ENCODE data around the gene TBC1D9B. TPM values are rescaled to one million over a fixed set of nuclear protein-coding genes. Genes with fewer than 3 reads are reported as not detected.
A peak's percentile ranks its signal among the peaks of the same experiment; 100 is the strongest.

Gene TBC1D9B
- total and polyA plus RNA-seq, 9 of the 15 experiments (the other 6 are each of a cell fraction or from before 2014, with no cell fraction given), result 2.9 to 59.1 (median 33.5) TPM

DNA sequence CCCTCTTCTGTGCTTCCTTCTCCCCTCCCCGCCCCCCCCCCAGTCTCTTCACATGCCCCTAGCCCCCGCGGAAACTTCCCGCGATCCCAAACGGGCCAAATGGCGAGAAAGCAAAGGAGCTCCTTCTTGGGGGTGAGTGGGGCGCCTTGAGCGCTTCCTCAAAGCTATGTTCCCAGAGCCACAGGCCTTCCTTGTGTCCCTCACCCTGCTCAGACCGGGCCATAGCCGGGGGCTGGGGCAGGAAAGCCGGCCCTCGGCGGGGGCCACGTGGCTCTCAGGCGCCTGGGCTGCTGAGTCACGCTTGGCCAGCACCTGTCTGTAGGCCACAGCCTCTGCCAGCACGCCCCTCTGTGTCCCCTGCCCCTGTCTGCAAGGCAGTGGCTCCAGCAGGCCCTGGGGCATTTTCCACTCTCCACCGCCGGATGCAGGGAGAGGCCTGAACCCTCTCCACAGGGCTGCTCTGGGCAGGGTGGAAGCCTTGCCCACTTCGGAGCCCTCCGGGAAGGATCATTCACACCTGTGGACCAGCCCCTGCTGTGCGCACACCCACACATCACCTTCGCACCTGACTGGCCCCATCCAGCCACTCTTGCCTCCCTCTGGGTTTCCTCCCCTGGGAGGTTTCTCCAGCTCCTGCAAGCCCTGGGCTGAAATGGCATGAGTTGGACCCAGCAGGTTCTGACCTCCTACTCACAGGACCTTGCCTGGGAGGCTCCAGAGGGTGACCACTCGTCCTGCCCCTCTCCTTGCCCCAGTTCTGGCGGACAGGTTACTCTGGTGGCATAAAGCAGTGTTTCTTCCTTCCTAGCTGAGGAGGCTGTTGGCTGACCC is 88.2 kb downstream of the TBC1D9B start (continued):
- peak; percentile 63; the same call in 1 of the 2 replicates for TF ChIP-seq JUN (IDR thresholded peaks at IDR 0.05; ENCODE audit: borderline replicate concordance, low read depth, low read length)
- no peak for TF ChIP-seq JUN (CRISPR knock-in tag; IDR thresholded peaks at IDR 0.05; ENCODE audit: borderline replicate concordance)
- TF ChIP-seq RCOR1 (IDR thresholded peaks at IDR 0.05; ENCODE audit: borderline replicate concordance in 1 of 2, low read depth in 2 of 2, low read length in 2 of 2), result no peak
- TF ChIP-seq, protein P1, sequence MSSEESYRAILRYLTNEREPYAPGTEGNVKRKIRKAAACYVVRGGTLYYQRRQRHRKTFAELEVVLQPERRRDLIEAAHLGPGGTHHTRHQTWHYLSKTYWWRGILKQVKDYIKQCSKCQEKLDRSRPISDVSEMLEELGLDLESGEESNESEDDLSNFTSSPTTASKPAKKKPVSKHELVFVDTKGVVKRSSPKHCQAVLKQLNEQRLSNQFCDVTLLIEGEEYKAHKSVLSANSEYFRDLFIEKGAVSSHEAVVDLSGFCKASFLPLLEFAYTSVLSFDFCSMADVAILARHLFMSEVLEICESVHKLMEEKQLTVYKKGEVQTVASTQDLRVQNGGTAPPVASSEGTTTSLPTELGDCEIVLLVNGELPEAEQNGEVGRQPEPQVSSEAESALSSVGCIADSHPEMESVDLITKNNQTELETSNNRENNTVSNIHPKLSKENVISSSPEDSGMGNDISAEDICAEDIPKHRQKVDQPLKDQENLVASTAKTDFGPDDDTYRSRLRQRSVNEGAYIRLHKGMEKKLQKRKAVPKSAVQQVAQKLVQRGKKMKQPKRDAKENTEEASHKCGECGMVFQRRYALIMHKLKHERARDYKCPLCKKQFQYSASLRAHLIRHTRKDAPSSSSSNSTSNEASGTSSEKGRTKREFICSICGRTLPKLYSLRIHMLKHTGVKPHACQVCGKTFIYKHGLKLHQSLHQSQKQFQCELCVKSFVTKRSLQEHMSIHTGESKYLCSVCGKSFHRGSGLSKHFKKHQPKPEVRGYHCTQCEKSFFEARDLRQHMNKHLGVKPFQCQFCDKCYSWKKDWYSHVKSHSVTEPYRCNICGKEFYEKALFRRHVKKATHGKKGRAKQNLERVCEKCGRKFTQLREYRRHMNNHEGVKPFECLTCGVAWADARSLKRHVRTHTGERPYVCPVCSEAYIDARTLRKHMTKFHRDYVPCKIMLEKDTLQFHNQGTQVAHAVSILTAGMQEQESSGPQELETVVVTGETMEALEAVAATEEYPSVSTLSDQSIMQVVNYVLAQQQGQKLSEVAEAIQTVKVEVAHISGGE (CRISPR knock-in tag; IDR thresholded peaks at IDR 0.05), result peak in 1 of 3 experiments; percentile 58; a peak in 1 of 6 replicates
- TF ChIP-seq SETDB1 (IDR thresholded peaks at IDR 0.05; ENCODE audit: low read length), result no peak
- TF ChIP-seq SLC30A9 (CRISPR knock-in tag; IDR thresholded peaks at IDR 0.05), result no peak
- no peak for TF ChIP-seq PRPF4 (IDR thresholded peaks at IDR 0.05; ENCODE audit: insufficient read depth, low read depth, low read length, poor library complexity, severe bottlenecking)
- TF ChIP-seq, protein P2, sequence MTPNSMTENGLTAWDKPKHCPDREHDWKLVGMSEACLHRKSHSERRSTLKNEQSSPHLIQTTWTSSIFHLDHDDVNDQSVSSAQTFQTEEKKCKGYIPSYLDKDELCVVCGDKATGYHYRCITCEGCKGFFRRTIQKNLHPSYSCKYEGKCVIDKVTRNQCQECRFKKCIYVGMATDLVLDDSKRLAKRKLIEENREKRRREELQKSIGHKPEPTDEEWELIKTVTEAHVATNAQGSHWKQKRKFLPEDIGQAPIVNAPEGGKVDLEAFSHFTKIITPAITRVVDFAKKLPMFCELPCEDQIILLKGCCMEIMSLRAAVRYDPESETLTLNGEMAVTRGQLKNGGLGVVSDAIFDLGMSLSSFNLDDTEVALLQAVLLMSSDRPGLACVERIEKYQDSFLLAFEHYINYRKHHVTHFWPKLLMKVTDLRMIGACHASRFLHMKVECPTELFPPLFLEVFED (CRISPR knock-in tag; conservative IDR thresholded peaks at IDR 0.05), result peak; percentile 87
- no peak for TF ChIP-seq ARID2 (IDR thresholded peaks at IDR 0.05)
- TF ChIP-seq SPI1 (IDR thresholded peaks at IDR 0.05; ENCODE audit: borderline replicate concordance, low read depth, low read length), result no peak
- TF ChIP-seq HDGF (IDR thresholded peaks at IDR 0.05), result no peak
- TF ChIP-seq IFI16 (CRISPR knock-in tag; IDR thresholded peaks at IDR 0.05), result peak; percentile 82; the same call in 1 of the 2 replicates
- TF ChIP-seq NRF1 (conservative IDR thresholded peaks at IDR 0.05 in 1 of 2, IDR thresholded peaks at IDR 0.05 in 1 of 2), result no peak
- TF ChIP-seq SMARCE1 (IDR thresholded peaks at IDR 0.05), result no peak; the same call in 1 of the 2 replicates
- no peak for TF ChIP-seq RBM15 (IDR thresholded peaks at IDR 0.05; ENCODE audit: insufficient read depth, low read length)
- TF ChIP-seq FOXA1 (IDR thresholded peaks at IDR 0.05; ENCODE audit: borderline replicate concordance), result no peak
- no peak for TF ChIP-seq NCOA4 (IDR thresholded peaks at IDR 0.05; ENCODE audit: partially characterized antibody)
- TF ChIP-seq, protein P3, sequence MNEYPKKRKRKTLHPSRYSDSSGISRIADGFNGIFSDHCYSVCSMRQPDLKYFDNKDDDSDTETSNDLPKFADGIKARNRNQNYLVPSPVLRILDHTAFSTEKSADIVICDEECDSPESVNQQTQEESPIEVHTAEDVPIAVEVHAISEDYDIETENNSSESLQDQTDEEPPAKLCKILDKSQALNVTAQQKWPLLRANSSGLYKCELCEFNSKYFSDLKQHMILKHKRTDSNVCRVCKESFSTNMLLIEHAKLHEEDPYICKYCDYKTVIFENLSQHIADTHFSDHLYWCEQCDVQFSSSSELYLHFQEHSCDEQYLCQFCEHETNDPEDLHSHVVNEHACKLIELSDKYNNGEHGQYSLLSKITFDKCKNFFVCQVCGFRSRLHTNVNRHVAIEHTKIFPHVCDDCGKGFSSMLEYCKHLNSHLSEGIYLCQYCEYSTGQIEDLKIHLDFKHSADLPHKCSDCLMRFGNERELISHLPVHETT (CRISPR knock-in tag; conservative IDR thresholded peaks at IDR 0.05 in 1 of 2, IDR thresholded peaks at IDR 0.05 in 1 of 2), result peak in 1 of 2 experiments; percentile 90; a peak in 2 of 4 replicates
- TF ChIP-seq ZNF23 (CRISPR knock-in tag; IDR thresholded peaks at IDR 0.05), result peak; percentile 72; the same call in 1 of the 2 replicates

All from K562 (cell line).